K562 (cell line): ENCODE measurements around the gene CRNKL1. TPM values are rescaled to one million over a fixed set of nuclear protein-coding genes. Genes with fewer than 3 reads are reported as not detected.

ENCODE experiments used
- BACH1 ChIP-seq: fragments of 200-800 bp; sonication (Bioruptor generic); IDR thresholded peaks from 2 replicates; pipeline ENCODE4 v1.6.1; 2016; ENCODE audit warnings: missing genetic modification characterization, missing compliant biosample characterization
- CBFB ChIP-seq: sonication (generic); formaldehyde crosslinking; IDR thresholded peaks from 2 replicates; pipeline ENCODE4 v1.4.0; 2020; ENCODE audit warnings: mild to moderate bottlenecking, missing genetic modification reagents
- CHD4 ChIP-seq: fragments of 200-600 bp; sonication (generic); IDR thresholded peaks from 3 replicates; pipeline ENCODE4 v1.6.1; 2012; ENCODE audit warnings: low read depth, mild to moderate bottlenecking, mixed read lengths, low read length, inconsistent platforms; ENCODE audit not compliant: insufficient read depth, insufficient replicate concordance, poor library complexity, severe bottlenecking
- FOXM1 ChIP-seq, 2 experiments: fragments of 450-650 bp in 1 of 2; sonication (generic) in 1 of 2; formaldehyde crosslinking in 1 of 2; IDR thresholded peaks; 2 replicates each; pipeline versions ENCODE4 v1.6.1 to v1.9.0; 2017 to 2022; ENCODE audit warnings: low read depth in 2 of 2, mild to moderate bottlenecking in 2 of 2, missing genetic modification reagents in 1 of 2, moderate library complexity in 1 of 2
- NELFE ChIP-seq: IDR thresholded peaks from 2 replicates; pipeline ENCODE4 v1.6.1; 2011; ENCODE audit warnings: mild to moderate bottlenecking; ENCODE audit not compliant: insufficient read depth, insufficient read length
- POLR2AphosphoS2 ChIP-seq: IDR thresholded peaks from 2 replicates; pipeline ENCODE4 v1.6.1; 2012; ENCODE audit warnings: low read length, improper control_type of control experiment
- RCOR1 ChIP-seq, 2 experiments: IDR thresholded peaks; 2 replicates each; pipeline ENCODE4 v1.6.1; 2012; ENCODE audit warnings: low read depth in 2 of 2, low read length in 2 of 2, borderline replicate concordance in 1 of 2, improper control_type of control experiment in 1 of 2
- STAT5A ChIP-seq: IDR thresholded peaks from 2 replicates; pipeline ENCODE4 v1.6.1; 2012; ENCODE audit warnings: low read length, inconsistent platforms, borderline replicate concordance
- TAF7 ChIP-seq: fragments of 450-650 bp; IDR thresholded peaks from 2 replicates; pipeline ENCODE4 v1.6.1; 2016; ENCODE audit warnings: missing genetic modification characterization, missing compliant biosample characterization
- ZNF354B ChIP-seq: fragments of 250-450 bp; sonication (Bioruptor Pico); IDR thresholded peaks from 2 replicates; pipeline ENCODE4 v1.4.0; 2020
- polyA plus RNA-seq, 8 experiments: library from polyadenylated mRNA; depleted of rRNA in 4 of 8; stranded (reverse) in 5 of 8; unstranded in 3 of 8; fragments of >200 nt; fragmentation: Nextera tagmentation in 2 of 8; fragmentation: Illumina TruSeq in 1 of 8; extraction: Ambion mirVana in 2 of 8; extraction: Trizol in 1 of 8; gene quantifications; 2 replicates each; pipeline versions ENCODE4 v1.2.1 to v1.2.3, GENCODE V29; 2011 to 2014; ENCODE audit warnings: inconsistent platforms in 1 of 8, missing spikeins in 1 of 8
- total RNA-seq, 7 experiments: library from RNA; depleted of rRNA in 6 of 7; stranded (reverse); fragments of >200 nt in 6 of 7; fragmentation: Illumina TruSeq in 2 of 7; extraction: Trizol in 2 of 7; gene quantifications; 2 replicates each; pipeline versions ENCODE4 v1.2.1 to v1.2.3, GENCODE V29; 2011 to 2021; ENCODE audit warnings: low replicate concordance in 1 of 7
- TF ChIP-seq, protein P1 (sequence below): sonication (generic); formaldehyde crosslinking; IDR thresholded peaks from 2 replicates; pipeline ENCODE4 v1.8.0; 2022; ENCODE audit warnings: mild to moderate bottlenecking, missing genetic modification reagents

Gene CRNKL1
- total and polyA plus RNA-seq, 9 of the 15 experiments (the other 6 are each of a cell fraction or from before 2014, with no cell fraction given), result 8.1 to 17.0 (median 11.7) TPM

DNA sequence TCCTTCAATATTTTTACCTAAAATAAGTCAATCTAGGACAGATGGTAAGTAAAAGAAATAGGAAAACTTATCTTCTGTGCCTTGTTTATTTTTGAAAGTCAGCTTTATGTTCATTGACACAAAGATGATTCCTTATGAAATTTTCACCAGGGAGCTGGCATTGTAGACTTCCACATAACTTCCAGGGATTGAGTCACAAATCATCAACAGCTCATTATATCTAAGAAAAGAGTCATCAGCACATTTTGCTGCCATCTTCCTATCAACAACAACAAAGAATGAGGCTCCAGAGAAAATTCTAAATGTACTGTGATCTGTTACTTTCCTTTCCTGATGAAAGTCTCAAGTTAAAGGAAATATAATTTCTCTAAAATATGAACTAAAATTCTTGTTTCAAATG, 48.6 kb upstream of the CRNKL1 start (continued):
- TF ChIP-seq ZNF354B (CRISPR knock-in tag) (no peak), FOXM1 (IDR thresholded peaks at IDR 0.05; ENCODE audit: low read depth) (no peak), FOXM1 (CRISPR knock-in tag; IDR thresholded peaks at IDR 0.05; ENCODE audit: low read depth) (no peak), NELFE (no peak), CHD4 (no peak), BACH1 (tag) (no peak), RCOR1 (IDR thresholded peaks at IDR 0.05; ENCODE audit: borderline replicate concordance in 1 of 2, low read depth in 2 of 2, low read length in 2 of 2) (no peak), POLR2AphosphoS2 (no peak), CBFB (CRISPR knock-in tag) (no peak), TAF7 (tag) (no peak), STAT5A (no peak)
- TF ChIP-seq, protein P1, sequence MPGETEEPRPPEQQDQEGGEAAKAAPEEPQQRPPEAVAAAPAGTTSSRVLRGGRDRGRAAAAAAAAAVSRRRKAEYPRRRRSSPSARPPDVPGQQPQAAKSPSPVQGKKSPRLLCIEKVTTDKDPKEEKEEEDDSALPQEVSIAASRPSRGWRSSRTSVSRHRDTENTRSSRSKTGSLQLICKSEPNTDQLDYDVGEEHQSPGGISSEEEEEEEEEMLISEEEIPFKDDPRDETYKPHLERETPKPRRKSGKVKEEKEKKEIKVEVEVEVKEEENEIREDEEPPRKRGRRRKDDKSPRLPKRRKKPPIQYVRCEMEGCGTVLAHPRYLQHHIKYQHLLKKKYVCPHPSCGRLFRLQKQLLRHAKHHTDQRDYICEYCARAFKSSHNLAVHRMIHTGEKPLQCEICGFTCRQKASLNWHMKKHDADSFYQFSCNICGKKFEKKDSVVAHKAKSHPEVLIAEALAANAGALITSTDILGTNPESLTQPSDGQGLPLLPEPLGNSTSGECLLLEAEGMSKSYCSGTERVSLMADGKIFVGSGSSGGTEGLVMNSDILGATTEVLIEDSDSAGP, result no peak
- TF ChIP-seq, all 486 proteins: peak for 0
